ENCODE results near the gene VWA3A. TPM values are rescaled to one million over a fixed set of nuclear protein-coding genes. Genes with fewer than 3 reads are reported as not detected.

The VWA3A gene
- total RNA-seq, 2 donors from 2014 or later = 0.33 to 0.52 TPM

DNA sequence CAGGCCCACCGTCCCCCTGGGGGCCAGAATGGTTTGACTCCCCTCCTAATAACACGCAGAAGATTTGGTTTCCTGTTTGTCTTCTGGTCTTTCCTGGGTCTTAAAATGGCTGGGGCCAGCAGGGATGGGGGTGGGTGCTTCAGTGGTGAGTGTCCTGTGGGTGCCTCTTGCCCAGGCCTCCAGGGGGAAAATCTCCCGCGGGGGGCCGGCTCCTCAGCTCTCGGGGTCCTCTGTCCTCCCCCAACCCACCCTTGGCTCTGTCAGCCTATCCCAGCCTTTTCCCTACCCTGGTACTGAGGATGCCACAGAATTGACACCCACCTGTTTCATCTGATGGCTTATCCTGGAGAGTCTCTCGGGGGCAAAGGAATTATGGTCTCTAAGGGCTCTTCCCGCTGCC is 46.1 kb downstream of the VWA3A start:
- TF ChIP-seq CTCF (IDR thresholded peaks at IDR 0.05) (no peak), POLR2A (IDR thresholded peaks at IDR 0.05) (no peak)
- H3K9me3 ChIP-seq = no peaks in the 10 kb centered on the region
- ATAC-seq = no peak
- H3K27me3 ChIP-seq = no peaks in the 10 kb centered on the region
- H3K4me3 ChIP-seq = no peak overlapping the region
- WGBS, 2 donors = 45 to 59% methylated on average over 8 of the region's 8 CpGs
- intact Hi-C loops (cut with DNase I) = no loop called here
- H3K4me1 ChIP-seq = no peaks in the 10 kb centered on the region
- no peak for DNase-seq
- H3K36me3 ChIP-seq (replicated peaks in 1 of 2; ENCODE audit: insufficient read depth in 1 of 2, low read depth in 2 of 2) = no peaks in the 10 kb centered on the region
- H3K27ac ChIP-seq = no peak overlapping the region

GRCh38 chr16:22139008-22139407 is 46.7 kb downstream of the VWA3A start:
- Histone ChIP-seq H3K27me3 (no peaks in the 10 kb centered on the region), H3K36me3 (replicated peaks in 1 of 2; ENCODE audit: insufficient read depth in 1 of 2, low read depth in 2 of 2) (no peaks in the 10 kb centered on the region), H3K4me3 (no peak overlapping the region), H3K27ac (no peak overlapping the region), H3K9me3 (no peaks in the 10 kb centered on the region), H3K4me1 (no peaks in the 10 kb centered on the region)
- TF ChIP-seq CTCF (IDR thresholded peaks at IDR 0.05) (no peak), POLR2A (IDR thresholded peaks at IDR 0.05) (no peak)
- DNase-seq = no peak
- intact Hi-C loops (cut with DNase I) = no loop called here
- 51 to 64% methylated on average over 3 to 7 of the region's 7 CpGs for WGBS, 2 donors
- no peak for ATAC-seq

- H3K27me3 ChIP-seq = no peaks in the 10 kb centered on the region
- no peaks in the 10 kb centered on the region for H3K36me3 ChIP-seq (replicated peaks in 1 of 2; ENCODE audit: insufficient read depth in 1 of 2, low read depth in 2 of 2)
- 11 to 45% methylated on average over 1 of the region's 1 CpG for WGBS, 2 donors
- no peaks in the 10 kb centered on the region for H3K9me3 ChIP-seq
- no peak overlapping the region for H3K4me3 ChIP-seq
- no peak overlapping the region for H3K27ac ChIP-seq
- intact Hi-C loops (cut with DNase I) = no loop called here
- no peak for TF ChIP-seq POLR2A (IDR thresholded peaks at IDR 0.05)
- TF ChIP-seq CTCF (IDR thresholded peaks at IDR 0.05) = no peak
- no peaks in the 10 kb centered on the region for H3K4me1 ChIP-seq
- no peak for ATAC-seq
- DNase-seq = no peak
Measured at GRCh38 chr16:22139732-22140131, 47.4 kb downstream of the VWA3A start.

DNA sequence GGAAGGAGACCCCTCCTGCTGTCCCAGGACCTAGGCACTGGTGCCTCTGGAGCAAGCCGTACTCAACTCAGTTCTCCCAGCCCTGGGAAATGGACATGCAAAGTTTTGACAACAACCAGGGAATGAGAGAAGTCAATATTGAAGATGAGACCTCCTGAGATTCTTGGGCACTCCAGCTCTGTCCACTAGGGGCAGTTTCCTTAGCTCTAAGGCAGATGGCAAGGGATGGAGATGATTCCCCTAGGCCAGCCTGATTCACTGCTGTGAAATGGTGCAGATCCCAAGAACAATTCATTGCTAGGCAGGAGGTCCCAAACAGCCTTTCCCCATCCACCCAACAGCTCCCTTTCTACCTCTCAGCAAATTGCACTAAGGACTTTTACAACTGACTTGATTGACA is 49.4 kb downstream of the VWA3A start:
- intact Hi-C loops (cut with DNase I) = no loop called here
- no peak for ATAC-seq
- WGBS, 2 donors = 79% methylated on average over 1 of the region's 1 CpG
- TF ChIP-seq CTCF (IDR thresholded peaks at IDR 0.05) = no peak
- no peak for TF ChIP-seq POLR2A (IDR thresholded peaks at IDR 0.05)
- Histone ChIP-seq H3K36me3 (replicated peaks in 1 of 2; ENCODE audit: insufficient read depth in 1 of 2, low read depth in 2 of 2) (no peaks in the 10 kb centered on the region), H3K9me3 (no peaks in the 10 kb centered on the region), H3K4me1 (no peaks in the 10 kb centered on the region), H3K27me3 (no peaks in the 10 kb centered on the region), H3K27ac (no peak overlapping the region), H3K4me3 (no peak overlapping the region)
- no peak for DNase-seq

DNA sequence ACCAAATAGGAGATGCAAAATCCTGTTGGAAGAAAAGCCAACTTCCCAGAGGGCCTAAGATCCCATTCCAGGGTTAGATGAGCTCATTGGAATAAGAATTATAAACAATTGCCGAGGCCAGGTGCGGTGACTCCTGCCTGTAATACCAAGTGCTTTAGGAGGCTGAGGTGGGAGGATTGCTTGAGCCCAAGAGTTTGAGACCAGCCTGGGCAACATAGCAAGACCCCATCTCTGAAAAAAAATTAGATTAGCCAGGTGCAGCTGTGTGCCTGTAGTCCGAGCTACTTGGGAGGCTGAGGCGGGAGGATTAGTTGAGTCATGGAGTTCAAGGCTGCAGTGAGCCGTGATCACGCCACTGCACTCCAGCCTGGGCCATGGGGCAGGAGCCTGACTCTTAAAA is 52.2 kb downstream of the VWA3A start:
- intact Hi-C loops (cut with DNase I) = no loop called here
- Histone ChIP-seq H3K27ac (no peak overlapping the region), H3K27me3 (no peaks in the 10 kb centered on the region), H3K4me1 (no peaks in the 10 kb centered on the region), H3K4me3 (no peak overlapping the region), H3K9me3 (no peaks in the 10 kb centered on the region), H3K36me3 (replicated peaks in 1 of 2; ENCODE audit: insufficient read depth in 1 of 2, low read depth in 2 of 2) (no peaks in the 10 kb centered on the region)
- no peak for ATAC-seq
- WGBS, 2 donors = 85 to 93% methylated on average over 6 of the region's 6 CpGs
- no peak for DNase-seq
- no peak for TF ChIP-seq CTCF (IDR thresholded peaks at IDR 0.05)
- TF ChIP-seq POLR2A (IDR thresholded peaks at IDR 0.05) = no peak

All from body of pancreas (tissue), 4 donors.